Measurements from ENCODE around the gene NSD2. TPM values are rescaled to one million over a fixed set of nuclear protein-coding genes. Genes with fewer than 3 reads are reported as not detected.

NSD2 gene
- total RNA-seq, 4 donors from 2014 or later: 19.1 to 33.1 (median 28.8) TPM

DNA sequence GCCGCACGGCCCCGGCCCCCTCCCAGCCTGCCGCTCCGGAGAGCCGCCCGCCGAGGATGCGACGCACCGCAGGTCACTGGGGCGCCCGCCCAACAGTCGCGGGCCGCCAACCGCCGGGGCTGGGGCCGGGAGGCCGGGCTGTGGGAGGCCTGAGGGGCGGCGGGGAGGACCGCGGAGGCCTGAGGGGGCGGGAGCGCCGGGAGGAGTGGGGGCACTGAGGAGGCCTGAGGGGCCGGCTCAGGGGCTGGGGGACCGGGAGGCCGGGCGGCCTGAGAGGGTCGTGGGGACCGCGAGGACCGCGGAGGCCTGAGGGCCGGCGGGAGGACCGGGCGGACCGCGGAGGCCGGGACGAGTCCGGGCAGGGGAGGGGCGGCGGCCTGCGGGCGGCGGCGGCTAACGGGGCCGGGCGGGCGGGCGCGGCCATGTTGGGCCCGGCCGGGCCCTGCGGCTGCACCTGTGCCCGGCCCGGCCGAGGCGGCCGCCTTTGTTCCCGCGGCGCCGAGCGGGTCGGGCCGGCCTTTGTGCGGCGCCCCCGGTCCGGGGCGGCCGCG is 353 bp downstream of the NSD2 start:
- ATAC-seq (ENCODE audit: low FRiP score) (peak; percentile 39), DNase-seq (ENCODE audit: low spot score) (no peak)
- TF ChIP-seq, protein P1, sequence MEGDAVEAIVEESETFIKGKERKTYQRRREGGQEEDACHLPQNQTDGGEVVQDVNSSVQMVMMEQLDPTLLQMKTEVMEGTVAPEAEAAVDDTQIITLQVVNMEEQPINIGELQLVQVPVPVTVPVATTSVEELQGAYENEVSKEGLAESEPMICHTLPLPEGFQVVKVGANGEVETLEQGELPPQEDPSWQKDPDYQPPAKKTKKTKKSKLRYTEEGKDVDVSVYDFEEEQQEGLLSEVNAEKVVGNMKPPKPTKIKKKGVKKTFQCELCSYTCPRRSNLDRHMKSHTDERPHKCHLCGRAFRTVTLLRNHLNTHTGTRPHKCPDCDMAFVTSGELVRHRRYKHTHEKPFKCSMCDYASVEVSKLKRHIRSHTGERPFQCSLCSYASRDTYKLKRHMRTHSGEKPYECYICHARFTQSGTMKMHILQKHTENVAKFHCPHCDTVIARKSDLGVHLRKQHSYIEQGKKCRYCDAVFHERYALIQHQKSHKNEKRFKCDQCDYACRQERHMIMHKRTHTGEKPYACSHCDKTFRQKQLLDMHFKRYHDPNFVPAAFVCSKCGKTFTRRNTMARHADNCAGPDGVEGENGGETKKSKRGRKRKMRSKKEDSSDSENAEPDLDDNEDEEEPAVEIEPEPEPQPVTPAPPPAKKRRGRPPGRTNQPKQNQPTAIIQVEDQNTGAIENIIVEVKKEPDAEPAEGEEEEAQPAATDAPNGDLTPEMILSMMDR (IDR thresholded peaks at IDR 0.05): no peak

DNA sequence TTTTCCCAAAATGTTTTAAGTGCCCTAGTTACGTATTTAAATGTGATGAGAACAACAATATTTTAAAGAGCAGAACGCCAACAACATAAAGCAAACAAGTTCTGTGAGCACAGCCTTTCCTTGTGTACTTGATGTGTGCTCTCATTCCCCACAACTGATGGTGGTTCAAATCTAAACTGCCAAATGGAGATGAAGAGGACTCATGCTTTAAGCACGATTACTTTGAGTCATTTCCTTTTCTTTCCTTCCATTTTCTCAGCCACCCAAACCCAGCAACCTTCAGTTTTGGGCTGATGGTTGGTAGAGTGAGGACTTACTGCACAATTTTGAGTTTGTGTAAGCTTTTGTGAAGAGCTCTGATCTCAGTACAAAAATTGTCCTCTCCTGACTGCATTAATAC is 1.7 kb downstream of the NSD2 start:
- DNase-seq (ENCODE audit: low spot score) (no peak), ATAC-seq (ENCODE audit: low FRiP score) (no peak)
- TF ChIP-seq, protein P1 (IDR thresholded peaks at IDR 0.05): no peak

DNA sequence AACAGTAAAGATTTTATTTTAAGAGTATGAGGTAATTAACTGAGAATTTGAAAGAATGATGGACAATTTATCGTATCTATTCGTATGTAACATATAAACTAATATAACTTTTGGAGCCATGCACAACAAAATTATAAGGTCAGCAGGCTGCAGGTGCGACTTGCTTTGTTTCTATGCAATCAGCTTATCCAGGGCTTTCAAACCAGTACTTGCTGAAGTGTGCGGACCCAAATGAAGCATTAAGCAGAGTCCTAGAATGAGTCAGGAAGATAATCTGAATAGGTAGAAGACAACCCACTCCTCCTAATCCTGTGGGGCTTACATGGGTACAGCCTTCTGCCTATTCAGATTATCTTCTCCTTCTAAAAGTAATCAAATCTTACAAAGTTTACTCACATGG is 2.1 kb downstream of the NSD2 start:
- no peak for ATAC-seq (ENCODE audit: low FRiP score)
- no peak for DNase-seq (ENCODE audit: low spot score)
- TF ChIP-seq, protein P1 (IDR thresholded peaks at IDR 0.05): no peak

DNA sequence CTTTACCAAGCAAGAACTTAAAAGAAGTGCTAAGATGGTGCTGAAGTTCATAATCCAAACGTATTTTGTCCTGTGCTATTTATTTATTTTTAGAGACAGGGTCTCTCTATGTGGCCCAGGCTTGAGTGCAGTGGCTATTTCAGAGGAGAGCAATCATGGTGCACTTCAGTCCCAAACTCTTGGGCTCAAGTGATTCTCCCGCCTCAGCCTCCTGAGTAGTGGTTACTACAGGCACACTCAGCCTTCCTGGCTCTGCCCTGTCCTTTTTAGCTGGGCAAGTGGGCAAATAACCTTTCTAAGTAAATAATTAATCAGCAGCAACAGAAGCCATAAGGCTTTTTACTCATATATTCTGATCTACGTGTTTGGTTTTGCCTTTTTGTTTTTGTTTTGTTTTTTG is 2.6 kb downstream of the NSD2 start:
- DNase-seq (ENCODE audit: low spot score): no peak
- TF ChIP-seq, protein P1 (IDR thresholded peaks at IDR 0.05): no peak
- no peak for ATAC-seq (ENCODE audit: low FRiP score)

DNA sequence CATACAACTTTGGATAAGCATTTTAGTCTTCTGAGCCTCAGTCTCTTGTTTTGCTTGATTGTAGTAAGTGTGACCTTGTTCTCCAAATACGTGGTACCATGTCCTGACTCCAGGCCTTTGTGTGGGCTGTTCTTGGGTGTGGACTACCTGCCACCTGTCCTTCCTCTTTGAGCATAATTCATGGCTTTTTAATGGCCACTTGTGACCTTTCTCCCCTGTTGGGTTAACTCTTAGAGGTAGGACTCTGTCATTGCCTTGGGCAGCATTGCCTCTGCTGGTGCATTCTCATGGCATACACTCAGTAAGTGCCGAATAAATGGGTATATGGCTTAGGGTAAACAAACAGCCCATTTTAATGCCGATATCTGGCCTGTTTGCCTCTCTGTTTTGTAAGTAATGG is 3.0 kb downstream of the NSD2 start:
- no peak for ATAC-seq (ENCODE audit: low FRiP score)
- TF ChIP-seq, protein P1 (IDR thresholded peaks at IDR 0.05): no peak
- DNase-seq (ENCODE audit: low spot score): no peak

DNA sequence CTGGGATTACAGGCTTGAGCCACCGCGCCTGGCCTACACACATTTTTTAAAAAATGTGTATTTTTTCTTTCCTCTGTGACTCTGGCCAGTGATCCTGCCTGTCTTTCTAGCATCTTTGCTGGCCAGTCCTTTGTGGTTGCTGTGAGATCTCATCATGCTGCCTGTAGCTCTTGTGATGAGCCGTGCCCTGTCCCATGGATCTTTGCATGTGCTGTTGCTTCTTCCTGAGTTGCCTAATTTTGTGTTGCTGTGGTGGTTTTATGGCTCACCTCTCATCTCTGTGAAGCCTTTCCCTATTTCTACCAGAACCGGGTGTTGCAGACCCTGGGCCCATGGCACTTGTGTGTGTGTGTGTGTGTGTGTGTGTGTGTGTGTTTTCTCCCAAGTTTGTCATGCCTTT is 8.3 kb downstream of the NSD2 start:
- no peak for DNase-seq (ENCODE audit: low spot score)
- no peak for ATAC-seq (ENCODE audit: low FRiP score)
- TF ChIP-seq, protein P1 (IDR thresholded peaks at IDR 0.05): no peak

DNA sequence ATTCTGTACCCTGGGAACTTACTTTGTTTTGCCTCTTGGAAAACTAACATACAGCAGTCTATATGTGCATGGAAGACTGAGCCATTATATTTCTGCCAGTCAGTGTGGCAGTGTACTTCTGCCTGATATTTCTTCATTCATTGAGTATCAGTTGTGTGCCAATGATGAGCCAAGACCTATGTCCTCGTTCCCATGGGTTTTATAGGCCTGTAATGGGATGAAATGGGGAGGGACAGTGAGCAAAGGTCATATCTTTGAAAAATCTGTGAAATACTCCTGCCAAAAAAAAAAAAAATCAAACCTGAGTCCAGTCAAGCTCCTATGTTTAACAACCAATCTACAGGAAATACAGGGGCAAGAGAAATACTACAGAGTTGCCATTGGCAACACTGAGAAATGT is 9.1 kb downstream of the NSD2 start:
- DNase-seq (ENCODE audit: low spot score) (no peak), ATAC-seq (ENCODE audit: low FRiP score) (no peak)
- TF ChIP-seq, protein P1 (IDR thresholded peaks at IDR 0.05): no peak
